ENCODE results near the gene ZIC1.

Gene ZIC1

GRCh38 chr3:147380977-147381376 lies 28.2 kb upstream of the ZIC1 start:
- DNase-seq: no peak

- DNase-seq: no peak
Measured at GRCh38 chr3:147381596-147381995, 27.6 kb upstream of the ZIC1 start.

GRCh38 chr3:147383617-147384016 lies 25.5 kb upstream of the ZIC1 start:
- no peak for DNase-seq

- no peak for DNase-seq
Measured at GRCh38 chr3:147384210-147385058, 24.7 kb upstream of the ZIC1 start.

GRCh38 chr3:147385059-147386012 lies 23.8 kb upstream of the ZIC1 start:
- DNase-seq: no peak

- no peak for DNase-seq
Measured at GRCh38 chr3:147387291-147387884, 21.8 kb upstream of the ZIC1 start.

GRCh38 chr3:147387885-147388699 lies 21.1 kb upstream of the ZIC1 start:
- no peak for DNase-seq

GRCh38 chr3:147388700-147389580 lies 20.2 kb upstream of the ZIC1 start:
- no peak for DNase-seq

GRCh38 chr3:147389717-147390116 lies 19.4 kb upstream of the ZIC1 start:
- DNase-seq: no peak

GRCh38 chr3:147390589-147391569 lies 18.3 kb upstream of the ZIC1 start:
- no peak for DNase-seq

GRCh38 chr3:147391781-147392624 lies 17.2 kb upstream of the ZIC1 start:
- no peak for DNase-seq

- no peak for DNase-seq
Measured at GRCh38 chr3:147392625-147392946, 16.6 kb upstream of the ZIC1 start.

GRCh38 chr3:147393261-147393942 lies 15.8 kb upstream of the ZIC1 start:
- DNase-seq: no peak

- DNase-seq: no peak
Measured at GRCh38 chr3:147393943-147394883, 15.0 kb upstream of the ZIC1 start.

- DNase-seq: no peak
Measured at GRCh38 chr3:147394884-147395225, 14.3 kb upstream of the ZIC1 start.

- DNase-seq: no peak
Measured at GRCh38 chr3:147395899-147396711, 13.1 kb upstream of the ZIC1 start.

- DNase-seq: no peak
Measured at GRCh38 chr3:147396712-147397046, 12.5 kb upstream of the ZIC1 start.

All from kidney glomerular epithelial cell (primary cell).